Measurements from ENCODE around the gene NAB2. TPM values are rescaled to one million over a fixed set of nuclear protein-coding genes. Genes with fewer than 3 reads are reported as not detected.

The NAB2 gene
- total RNA-seq (2013; cell fraction: nucleolus; rRNA removed) = 27.9 and 30.3 TPM in 2 replicates
- total RNA-seq (2014; rRNA removed) (28.4 and 30.1 TPM in 2 replicates), total RNA-seq (2014; rRNA removed; fragmentation: Illumina TruSeq; extraction: Trizol) (13.0 and 13.6 TPM in 2 replicates), total RNA-seq (2021) (28.2 and 28.5 TPM in 2 replicates), polyA plus RNA-seq (2011; rRNA removed) (25.2 and 35.2 TPM in 2 replicates), polyA plus RNA-seq (2014; fragmentation: Illumina TruSeq; extraction: Trizol) (7.9 and 17.0 TPM in 2 replicates), polyA plus RNA-seq (2014; fragmentation: Nextera tagmentation; extraction: Ambion mirVana) (1 to 10 TPM in 1 of 2 experiments, under 1 TPM in 1; 0.35 to 1.0 TPM), polyA plus RNA-seq (2014; rRNA removed) (28.0 and 28.6 TPM in 2 replicates), polyA plus RNA-seq (2016; fragmentation: Nextera tagmentation; extraction: Ambion mirVana) (1 to 10 TPM; 3.6 to 5.8 TPM), polyA minus RNA-seq (2011; rRNA and poly(A)+ RNA removed) (21.1 and 40.5 TPM in 2 replicates), Bru-seq, nascent RNA (percentile 56 among the genes with signal in this experiment), BruChase-seq, experiment 1, labeled RNA remaining after a 6-hour chase (percentile 59 among the genes with signal in this experiment), BruChase-seq, experiment 2, labeled RNA remaining after a 2-hour chase (percentile 72 among the genes with signal in this experiment)
- polyA plus RNA-seq (2011; ENCODE audit: low read depth) = 5.3 TPM
- 36.4 and 44.0 TPM in 2 replicates for polyA plus RNA-seq (2011; cell fraction: cytosol; rRNA removed)
- polyA plus RNA-seq (2011; cell fraction: nucleus; rRNA removed) = 69.8 and 77.5 TPM in 2 replicates
- polyA plus RNA-seq (2012) = 11.5 and 17.8 TPM in 2 replicates
- 14.6 and 15.7 TPM in 2 replicates for polyA minus RNA-seq (2011; cell fraction: cytosol; rRNA and poly(A)+ RNA removed)
- polyA minus RNA-seq (2011; cell fraction: nucleus; rRNA and poly(A)+ RNA removed) = 17.3 and 27.7 TPM in 2 replicates
- long read RNA-seq, experiment 1, partial matches to known transcripts = 0 of 1 reads
- long read RNA-seq, experiment 1, other reads (novel, unspliced or antisense) = 0 of 1 reads
- long read RNA-seq, experiment 2 = 0 reads

GRCh38 chr12:57088354-57089270, at the start of gene NAB2:
NAB2 (plus strand) TSS chr12:57089114; CDS start chr12:57089272, 158 bp downstream.
- in situ Hi-C loops (cut with MboI) = loop anchor here (10.0 kb wide), 1 partner anchor 454 kb away; the partner anchor contains the start of gene BAZ2A
- Histone ChIP-seq H2AFZ (ENCODE audit: control insufficient read depth, low read depth, low read length) (peak within 1 kb of the TSS; percentile 61), H4K20me1 (ENCODE audit: control insufficient read depth, insufficient read depth) (no peaks in the 10 kb centered on the region), H3K27ac (ENCODE audit: control insufficient read depth, insufficient read depth) (peak within 1 kb of the TSS; percentile 98), H3K36me3 (ENCODE audit: control insufficient read depth in 2 of 2, insufficient read depth in 2 of 2, low read length in 1 of 2) (peaks cover 2 to 14% of the 10 kb centered on the region in 2 experiments; a peak in 3 of 4 replicates), H3K9me3 (replicated peaks; ENCODE audit: control insufficient read depth, insufficient read depth, low read length) (no peaks in the 10 kb centered on the region), H3K79me2 (ENCODE audit: control insufficient read depth, insufficient read depth, low read length) (peaks cover 33% of the 10 kb centered on the region), H3K27me3 (replicated peaks in 1 of 2; ENCODE audit: control insufficient read depth in 2 of 2, insufficient read depth in 2 of 2, low read length in 1 of 2) (no peaks in the 10 kb centered on the region), H3K9ac (ENCODE audit: control insufficient read depth, insufficient read depth, low read length) (peak within 1 kb of the TSS; percentile 95), H3K4me3 (peak within 1 kb of the TSS; percentile 95), H3K4me2 (ENCODE audit: control insufficient read depth, insufficient read depth) (peak within 1 kb of the TSS; percentile 95), H3K4me1 (ENCODE audit: control insufficient read depth, insufficient read depth, low read length) (peaks cover 30% of the 10 kb centered on the region)
- intact Hi-C loops (cut with micrococcal nuclease; ENCODE audit: unreplicated experiment) = loop anchor here (5.0 kb wide), 2 partner anchors 401 to 451 kb away; partner anchors contain the start of gene PTGES3
- SMC1A ChIA-PET (ENCODE audit: uncharacterized antibody, unreplicated experiment) = interaction anchor here (0.9 to 9.2 kb wide), 4 partner anchors 9 to 23 kb away, joined by 3 to 169 read pairs (median 18); partner anchors contain the start of gene STAT6
- RAD21 ChIA-PET (ENCODE audit: unreplicated experiment) = interaction anchor here (1.8 to 8.8 kb wide), 4 partner anchors 9 to 23 kb away, joined by 7 to 199 read pairs (median 32); partner anchors contain the start of genes NEMP1 and STAT6
- ATAC-seq (peak; percentile 69), DNase-seq (ENCODE audit: low read depth, low spot score) (peak; percentile 72), FAIRE-seq (peak; percentile 87)
- BruUV-seq (replicated peaks) = no TSS peak
- POLR2A ChIA-PET = interaction anchor here (1.0 to 5.1 kb wide), 5 partner anchors 9 to 404 kb away, joined by 3 to 41 read pairs (median 10); partner anchors contain the start of genes NEMP1 and STAT6
- CTCF ChIA-PET = interaction anchor here (0.6 to 9.0 kb wide), 5 partner anchors 9 to 169 kb away, joined by 3 to 205 read pairs (median 69); partner anchors contain the start of genes NEMP1 and STAT6
- WGBS (ENCODE audit: insufficient coverage, insufficient replicate concordance, low lambda C conversion rate, missing lambda C conversion rate) = under 1% methylated on average over 50 of the region's 91 CpGs
- TF ChIP-seq SMC3 (IDR thresholded peaks at IDR 0.05; ENCODE audit: borderline replicate concordance, low read length) (no peak), NFYA (IDR thresholded peaks at IDR 0.05; ENCODE audit: borderline replicate concordance, low read depth, low read length) (no peak), RELB (IDR thresholded peaks at IDR 0.05; ENCODE audit: low read depth) (peak; percentile 69; the same call in 1 of the 2 replicates), ZBTB11 (CRISPR knock-in tag; IDR thresholded peaks at IDR 0.05) (no peak), RAD21 (IDR thresholded peaks at IDR 0.05; ENCODE audit: insufficient read depth, low read depth, low read length) (no peak), SREBF2 (IDR thresholded peaks at IDR 0.05; ENCODE audit: low read length) (no peak), NR2F1 (conservative IDR thresholded peaks at IDR 0.05) (no peak), SPI1 (IDR thresholded peaks at IDR 0.05; ENCODE audit: borderline replicate concordance, insufficient read depth, low read depth, low read length) (no peak), ZBED1 (IDR thresholded peaks at IDR 0.05; ENCODE audit: borderline replicate concordance) (peak; percentile 57; the same call in 1 of the 2 replicates), HDAC2 (IDR thresholded peaks at IDR 0.05) (no peak), JUNB (IDR thresholded peaks at IDR 0.05) (no peak), IRF4 (IDR thresholded peaks at IDR 0.05; ENCODE audit: low read depth, low read length) (no peak), TCF3 (IDR thresholded peaks at IDR 0.05; ENCODE audit: borderline replicate concordance, insufficient read depth, low read depth, low read length) (peak; percentile 57; the same call in 1 of the 2 replicates), ZNF217 (IDR thresholded peaks at IDR 0.05) (no peak)
